HG03139 (cell line): ENCODE measurements around the gene PDE4D.
A peak's percentile ranks its signal among the peaks of the same experiment; 100 is the strongest.

ENCODE experiments used
- ATAC-seq: cut with Tn5 transposase; IDR thresholded peaks from one replicate; pipeline ENCODE4 v1.9.1; 2021; ENCODE audit not compliant: unreplicated experiment

Gene PDE4D

DNA sequence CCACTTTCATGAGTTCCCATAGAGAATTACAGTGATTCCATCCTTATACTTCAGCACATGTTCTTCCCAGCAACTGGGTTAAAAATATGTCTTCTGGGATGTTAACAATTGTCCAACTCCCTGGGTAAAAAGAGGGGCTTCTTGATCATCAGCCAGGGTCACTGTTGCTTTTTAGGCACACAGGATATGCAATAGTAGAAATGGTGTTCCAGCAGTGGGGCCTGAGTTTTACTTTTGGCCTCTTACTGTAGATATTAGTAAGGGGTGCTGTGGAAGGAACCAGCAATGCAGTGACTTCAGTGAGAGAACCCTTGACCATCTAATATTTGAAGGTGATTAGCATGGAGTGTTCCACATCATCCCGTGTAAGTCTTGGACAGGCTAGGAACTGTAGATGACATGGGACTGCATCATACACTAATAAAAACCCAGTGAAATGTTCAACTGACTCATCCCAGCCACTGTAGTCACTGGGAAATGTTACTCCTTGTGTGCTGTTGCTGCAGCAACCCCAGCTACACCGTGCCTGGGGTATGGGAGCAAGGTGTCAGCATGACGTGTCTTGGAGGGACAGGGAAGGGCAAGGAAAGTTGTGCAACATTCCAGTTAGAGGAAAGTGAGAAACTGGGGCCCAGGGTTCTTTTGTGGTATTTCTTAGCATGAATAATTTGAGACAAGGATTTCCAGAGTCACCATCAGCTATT lies 699.8 kb downstream of the PDE4D start:
- ATAC-seq, result no peak

DNA sequence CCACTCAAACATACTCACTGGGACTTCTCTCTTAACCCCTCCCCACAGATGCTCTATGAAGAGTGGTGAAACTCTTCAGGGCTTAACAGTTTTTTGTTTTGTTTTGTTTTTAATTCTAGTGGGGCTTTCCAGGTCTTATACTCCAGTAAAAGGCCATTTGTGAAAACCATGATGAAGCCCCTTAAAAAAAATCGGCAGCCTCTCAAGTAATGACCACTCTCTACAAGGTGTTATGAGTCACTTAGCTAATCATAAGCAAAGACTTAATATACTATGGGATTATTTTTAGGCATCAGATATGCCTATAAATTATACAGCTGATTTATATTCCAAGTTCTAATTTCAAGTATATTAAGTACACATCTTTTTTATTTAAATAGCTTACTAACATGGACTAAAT lies 702.8 kb downstream of the PDE4D start:
- no peak for ATAC-seq

DNA sequence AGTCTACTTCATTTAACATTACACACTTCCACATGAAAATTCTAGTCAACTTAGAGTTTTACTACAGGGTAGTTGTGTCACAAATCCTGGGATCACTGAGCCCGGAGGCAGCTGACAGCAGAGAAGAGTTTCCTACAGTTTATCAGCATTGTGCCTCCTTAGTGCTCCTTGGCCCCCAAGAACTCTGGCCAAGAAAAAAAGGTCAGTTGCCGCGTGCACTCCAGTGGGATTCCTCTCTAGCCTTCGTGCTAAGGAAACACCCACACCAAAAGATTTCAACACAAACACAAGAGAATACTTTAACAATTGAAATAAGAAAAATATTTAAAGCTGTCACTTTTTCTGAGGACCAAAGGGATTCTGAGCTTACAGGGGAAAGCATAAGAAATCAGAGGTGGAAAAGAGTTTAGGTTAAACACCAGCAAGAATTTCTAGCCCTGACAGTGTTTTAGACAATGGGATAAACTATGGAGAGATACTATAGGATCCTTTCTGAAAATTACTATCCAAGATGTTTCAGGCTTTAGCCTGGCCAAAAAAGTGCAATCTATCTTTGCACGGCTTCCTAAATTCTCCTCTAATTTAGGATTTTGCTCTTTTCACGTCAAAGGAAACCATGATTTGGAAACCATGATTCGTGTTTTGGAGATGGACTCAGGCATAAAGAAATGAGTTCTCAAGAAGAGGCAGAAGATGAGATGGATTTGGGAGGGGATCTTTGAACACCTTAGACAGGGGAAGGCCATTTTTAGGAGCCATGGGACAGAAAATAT lies 703.9 kb downstream of the PDE4D start:
- ATAC-seq, result no peak

DNA sequence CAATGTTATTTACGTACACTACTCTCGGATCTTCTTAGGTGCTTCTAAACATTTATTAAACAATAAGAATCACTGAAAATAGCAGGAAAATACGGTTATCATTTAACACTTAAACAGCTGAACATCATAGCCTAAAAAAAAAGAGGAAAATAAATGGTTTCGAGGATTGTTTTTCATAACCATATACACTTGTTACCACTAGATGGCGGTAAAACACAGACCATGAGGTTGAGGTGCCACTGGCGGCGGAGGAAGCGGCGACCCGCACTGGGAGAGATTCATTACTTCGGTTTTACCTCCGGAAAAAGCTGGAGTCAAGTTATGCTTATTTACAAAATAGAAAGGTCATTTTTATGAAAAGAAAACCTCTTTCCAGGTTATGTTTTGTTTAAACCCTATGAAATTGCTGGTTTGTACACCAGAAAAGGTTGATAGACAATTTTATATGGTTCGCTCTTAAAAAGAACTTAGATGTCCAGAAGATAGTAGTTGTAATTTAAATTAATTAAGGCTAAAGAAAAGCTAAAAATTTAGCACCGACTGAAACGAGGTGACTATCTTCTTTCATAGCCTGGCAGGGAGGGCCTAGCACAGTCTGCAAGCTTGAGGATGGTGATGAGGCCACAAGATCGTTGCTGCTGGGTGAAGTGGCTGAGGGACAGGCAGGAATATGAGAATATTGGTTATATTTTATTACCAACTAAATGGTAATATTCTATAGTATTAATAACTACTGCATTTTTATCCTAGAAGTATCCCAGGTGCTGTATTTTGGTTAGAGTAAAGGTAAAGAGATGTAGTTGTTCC lies 704.9 kb downstream of the PDE4D start:
- ATAC-seq, result peak; percentile 71

DNA sequence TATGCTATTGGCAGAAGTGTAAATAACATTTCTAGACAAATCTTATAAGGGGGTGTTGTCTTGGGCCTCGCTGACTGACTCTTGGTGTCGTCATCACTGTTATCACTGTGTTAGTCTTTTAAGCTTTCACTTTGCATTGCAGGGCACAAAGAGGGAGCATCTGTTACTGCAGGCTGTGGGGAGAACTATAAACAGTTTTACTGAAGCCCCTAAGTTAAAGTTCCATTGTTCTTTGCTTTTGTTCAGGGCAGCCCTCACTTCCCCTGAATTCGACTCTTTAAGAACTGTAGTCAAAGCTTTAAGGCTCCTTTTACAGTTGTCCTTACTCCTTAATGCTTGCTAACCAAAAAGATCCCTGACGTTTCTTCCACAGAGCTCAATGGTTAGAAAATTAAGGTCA lies 705.7 kb downstream of the PDE4D start:
- ATAC-seq, result no peak

DNA sequence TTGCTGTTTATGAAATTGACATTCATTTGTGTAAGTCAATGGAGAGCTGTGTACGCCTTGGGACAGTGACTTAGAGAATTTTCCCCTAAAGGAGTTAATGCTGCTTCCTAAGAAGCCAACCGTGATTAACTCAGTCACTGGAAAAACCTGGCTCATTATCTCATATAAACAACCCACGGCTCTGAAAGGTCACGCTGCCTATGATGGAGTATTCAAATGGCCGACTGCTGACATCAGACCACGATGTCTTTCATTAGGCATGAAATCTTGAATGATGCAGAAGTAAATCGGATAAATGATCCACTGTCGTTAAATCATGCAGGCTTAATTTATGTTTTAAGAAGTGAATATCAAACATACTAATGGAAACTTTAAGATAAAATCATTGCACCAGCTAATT lies 706.9 kb downstream of the PDE4D start:
- ATAC-seq, result no peak

DNA sequence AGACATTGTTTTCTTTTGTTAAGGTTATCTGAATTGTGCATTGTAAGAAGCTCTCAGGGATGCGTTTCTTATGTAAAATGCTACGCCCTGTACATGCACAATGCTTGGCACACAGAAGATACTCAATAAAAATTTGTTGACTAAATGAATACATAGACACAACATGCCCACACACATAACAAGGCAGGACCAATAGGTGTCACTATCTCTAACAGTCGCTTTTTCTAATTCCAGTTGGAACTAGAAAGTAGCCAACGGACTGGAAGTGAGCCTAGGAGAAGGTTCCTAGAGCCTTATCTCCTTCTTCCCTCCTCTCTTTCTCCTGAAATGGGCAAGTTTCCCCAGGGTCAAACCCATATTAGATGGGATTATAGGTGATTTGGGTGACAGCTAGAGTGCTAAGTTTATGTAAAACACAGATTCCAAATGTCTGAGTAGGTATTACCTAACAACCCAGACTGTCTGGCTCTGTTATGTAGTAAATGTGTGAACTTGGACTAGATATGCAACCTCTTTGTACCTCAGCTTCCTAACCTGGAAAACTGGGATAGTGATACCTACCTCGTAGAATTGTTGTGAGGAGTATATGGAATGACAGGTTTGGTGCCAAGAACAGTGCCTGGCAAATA lies 707.7 kb downstream of the PDE4D start:
- no peak for ATAC-seq

DNA sequence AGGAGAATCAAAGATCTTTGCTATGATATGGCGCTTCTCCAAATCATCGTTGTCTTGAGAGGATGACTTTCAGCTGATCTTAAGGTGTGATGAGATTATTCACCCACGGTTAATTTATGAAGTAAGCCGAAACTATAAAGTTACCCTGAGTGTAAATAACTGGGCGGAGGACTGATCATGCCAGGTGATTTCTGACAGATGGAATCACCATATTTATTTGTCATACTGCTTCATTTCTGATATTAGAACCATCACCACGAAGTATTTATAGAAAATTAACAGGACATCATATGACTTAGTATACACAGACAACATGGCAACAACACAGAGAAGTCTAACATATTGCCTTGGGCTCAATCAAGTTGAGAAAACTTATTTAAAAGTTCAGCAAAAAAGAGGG lies 708.8 kb downstream of the PDE4D start:
- no peak for ATAC-seq

DNA sequence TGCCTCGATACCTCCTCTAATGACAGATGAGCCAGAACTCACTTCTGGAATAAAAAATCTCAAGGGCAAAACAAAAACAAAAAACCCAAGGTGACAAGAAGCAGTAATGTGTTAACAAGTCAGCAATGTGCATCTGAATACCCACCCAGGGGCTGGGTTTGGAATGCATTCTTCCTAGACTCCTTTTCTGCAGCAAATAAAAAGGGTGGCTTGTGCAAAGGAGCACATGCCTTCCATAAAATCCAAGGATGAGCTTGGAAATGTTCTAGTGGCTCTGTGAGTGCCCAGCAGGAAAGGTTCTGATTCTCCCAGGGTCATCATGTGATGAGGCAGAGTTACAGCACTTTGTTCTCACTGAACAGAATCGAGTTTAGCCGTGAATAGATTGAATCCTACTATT lies 710.8 kb downstream of the PDE4D start:
- ATAC-seq, result no peak

DNA sequence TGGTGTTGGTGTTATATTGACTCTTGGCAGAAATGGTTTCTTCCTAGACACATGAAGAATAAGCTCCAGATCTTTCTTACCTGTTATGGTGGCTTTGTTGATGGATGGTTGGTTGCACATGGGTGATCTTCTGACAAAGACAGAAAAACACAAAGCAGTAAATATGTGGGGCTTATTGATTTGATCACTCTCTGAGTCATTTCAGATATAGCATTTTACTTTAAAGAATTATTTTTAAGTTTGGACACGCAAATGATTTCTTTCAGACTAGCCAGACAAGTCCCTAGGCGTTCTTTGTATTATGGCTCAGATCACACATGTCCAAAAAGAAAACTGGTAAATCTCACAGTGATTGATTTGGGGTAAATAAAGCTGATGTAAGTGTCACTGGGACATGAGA lies 713.0 kb downstream of the PDE4D start:
- peak; percentile 60 for ATAC-seq

DNA sequence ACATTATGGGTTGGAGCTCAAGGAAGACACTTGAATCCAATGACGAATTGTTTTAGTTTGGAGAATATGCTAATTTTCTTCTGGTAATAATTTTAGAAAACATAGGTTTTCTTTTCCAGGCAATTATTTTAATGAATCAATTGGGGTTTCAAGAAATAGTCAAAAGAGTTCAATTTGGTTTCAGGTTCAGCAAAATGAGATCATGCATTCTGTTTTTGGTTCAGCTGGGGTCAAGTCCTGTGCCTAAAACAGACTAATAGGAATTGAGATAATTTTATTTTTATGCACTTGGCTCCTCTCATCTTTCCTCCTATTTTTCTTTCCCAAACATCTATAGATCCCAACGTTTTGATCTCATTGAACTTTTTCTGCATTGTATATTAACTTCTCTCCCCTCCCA lies 713.8 kb downstream of the PDE4D start:
- no peak for ATAC-seq

DNA sequence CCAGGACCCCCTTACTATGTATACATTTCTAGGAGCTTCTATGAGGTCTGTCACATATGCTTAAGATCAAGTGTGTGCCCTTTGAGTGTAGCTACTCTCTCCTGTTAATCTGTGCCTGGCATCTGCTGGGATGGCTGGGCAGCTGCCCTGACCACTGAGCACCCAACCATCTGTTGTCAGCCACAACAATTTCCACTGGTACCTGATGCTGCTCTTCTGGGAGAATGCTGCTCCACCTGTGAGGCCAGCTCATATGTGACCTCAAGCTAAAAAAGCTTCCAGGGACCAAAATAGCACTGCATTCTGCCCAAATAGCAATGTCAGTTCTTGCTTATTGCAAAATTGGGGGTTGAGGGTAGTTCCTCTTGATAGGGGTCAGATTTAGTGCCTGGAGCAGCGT lies 715.0 kb downstream of the PDE4D start:
- no peak for ATAC-seq

DNA sequence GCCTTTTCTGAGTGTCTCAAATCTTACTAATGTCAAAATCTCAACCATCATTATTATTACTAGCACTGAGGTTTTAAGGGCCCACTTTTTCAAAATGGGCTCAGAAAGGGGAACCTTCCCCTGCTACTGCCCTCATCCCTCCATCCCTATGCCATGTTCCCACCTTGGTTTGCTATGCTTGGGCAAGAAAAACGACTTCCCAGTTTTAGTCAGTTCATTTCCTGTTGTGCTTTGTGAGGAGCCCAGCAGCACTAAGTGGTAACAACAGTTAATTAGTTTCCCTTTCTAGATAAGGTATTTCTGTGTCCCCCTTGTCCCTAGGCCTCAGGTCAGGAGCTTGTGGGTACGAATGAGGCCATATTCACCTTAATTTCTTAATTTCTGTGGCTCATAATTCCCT lies 715.5 kb downstream of the PDE4D start:
- ATAC-seq, result no peak

DNA sequence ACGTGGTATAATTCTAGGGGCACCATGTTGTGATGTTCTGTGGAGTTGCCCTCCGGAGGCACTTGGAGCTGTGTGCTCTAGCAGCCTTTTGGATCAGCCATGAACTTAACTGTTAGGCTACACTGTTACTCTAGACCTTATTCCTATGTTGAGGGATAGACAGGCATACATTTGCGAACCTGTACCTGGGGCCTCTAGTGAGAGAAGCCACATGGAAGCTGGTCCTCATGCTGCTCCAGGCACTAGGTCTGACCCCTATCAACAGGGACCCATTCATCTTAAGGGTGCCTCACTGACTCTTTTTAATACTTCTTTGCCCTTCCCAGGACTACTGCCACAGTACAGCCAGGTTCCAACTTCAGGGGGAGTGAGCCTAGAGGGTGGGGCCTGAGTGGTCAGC lies 715.9 kb downstream of the PDE4D start:
- no peak for ATAC-seq

DNA sequence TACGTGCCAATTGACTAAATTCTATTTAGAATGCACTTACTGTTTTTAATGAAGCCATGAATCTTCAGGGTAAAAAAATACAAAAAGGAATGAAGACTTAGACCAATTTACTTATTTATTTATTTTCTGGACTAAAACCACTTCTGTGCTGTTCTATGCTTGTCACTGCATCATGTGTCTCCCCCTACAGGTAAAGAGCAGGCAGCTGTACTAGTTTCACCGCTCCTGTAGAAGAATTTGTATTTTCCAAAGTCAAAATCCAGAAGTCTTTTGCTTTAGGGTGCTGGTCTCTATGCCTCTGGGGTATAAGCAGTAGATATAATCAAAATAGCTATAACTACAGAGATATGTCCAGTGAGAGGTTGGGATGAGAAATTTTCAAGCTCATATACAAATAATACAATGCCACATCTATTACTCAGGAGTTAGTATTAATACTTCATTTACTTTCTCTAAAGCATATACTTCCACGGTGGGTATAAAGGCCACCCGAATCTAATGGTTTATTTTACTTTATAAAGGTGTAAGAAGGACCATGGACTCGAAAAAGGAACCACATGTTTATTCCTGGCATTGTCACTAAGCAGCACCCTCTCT lies 719.2 kb downstream of the PDE4D start:
- no peak for ATAC-seq

DNA sequence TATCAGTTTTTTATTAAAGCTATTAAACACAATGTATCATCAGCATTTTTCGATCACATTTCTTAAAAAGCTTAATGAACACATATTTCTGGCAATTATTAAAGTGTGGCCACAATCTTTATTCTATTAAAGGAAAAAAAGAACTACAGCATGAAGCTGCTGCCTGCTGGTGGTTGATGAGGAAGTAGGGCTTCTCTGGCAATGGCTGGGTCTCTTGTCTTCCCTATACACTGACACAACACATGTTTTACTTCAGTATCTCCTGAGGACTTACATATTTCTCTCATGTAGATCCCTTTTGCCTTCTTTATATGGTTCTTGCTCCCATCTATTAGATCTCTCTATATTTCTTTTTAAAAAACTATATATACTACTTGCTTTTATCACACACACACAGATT lies 719.9 kb downstream of the PDE4D start:
- no peak for ATAC-seq

DNA sequence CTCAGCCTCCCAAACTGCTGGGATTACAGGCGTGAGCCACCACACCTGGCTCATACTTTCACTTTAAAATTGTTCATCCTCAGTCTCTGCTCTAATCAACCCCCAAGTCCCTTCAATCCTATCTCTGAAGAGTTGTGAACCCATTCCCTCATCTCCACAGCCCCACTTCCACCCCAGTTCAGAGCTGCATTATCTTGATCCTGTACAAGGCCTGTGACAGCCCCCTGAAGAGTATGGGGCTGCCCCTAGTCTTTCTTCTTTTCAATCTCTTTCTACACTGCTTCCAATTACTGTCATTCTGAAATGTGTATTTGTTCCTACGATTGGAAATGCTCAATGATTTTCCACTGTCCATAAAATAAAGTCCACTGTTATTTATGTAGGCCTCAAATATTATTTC lies 722.4 kb downstream of the PDE4D start:
- no peak for ATAC-seq

DNA sequence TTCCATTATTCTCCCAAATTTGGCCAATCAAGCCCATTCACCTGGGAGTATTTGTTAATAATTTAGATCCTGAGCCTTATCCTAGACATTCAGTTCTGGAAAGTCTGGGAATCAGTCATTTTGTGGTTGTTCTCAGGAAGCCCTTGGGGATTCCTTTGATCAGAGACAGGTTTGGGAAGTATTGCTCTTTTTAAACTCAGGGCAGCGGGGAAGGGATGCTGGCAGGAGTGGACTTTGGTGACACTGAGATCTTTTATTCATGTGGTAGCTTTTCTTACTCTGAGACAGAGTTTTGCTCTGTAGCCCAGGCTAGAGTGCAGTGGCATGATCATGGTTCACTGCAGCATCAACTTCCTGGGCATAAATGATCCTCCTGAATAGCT lies 723.8 kb downstream of the PDE4D start:
- no peak for ATAC-seq

DNA sequence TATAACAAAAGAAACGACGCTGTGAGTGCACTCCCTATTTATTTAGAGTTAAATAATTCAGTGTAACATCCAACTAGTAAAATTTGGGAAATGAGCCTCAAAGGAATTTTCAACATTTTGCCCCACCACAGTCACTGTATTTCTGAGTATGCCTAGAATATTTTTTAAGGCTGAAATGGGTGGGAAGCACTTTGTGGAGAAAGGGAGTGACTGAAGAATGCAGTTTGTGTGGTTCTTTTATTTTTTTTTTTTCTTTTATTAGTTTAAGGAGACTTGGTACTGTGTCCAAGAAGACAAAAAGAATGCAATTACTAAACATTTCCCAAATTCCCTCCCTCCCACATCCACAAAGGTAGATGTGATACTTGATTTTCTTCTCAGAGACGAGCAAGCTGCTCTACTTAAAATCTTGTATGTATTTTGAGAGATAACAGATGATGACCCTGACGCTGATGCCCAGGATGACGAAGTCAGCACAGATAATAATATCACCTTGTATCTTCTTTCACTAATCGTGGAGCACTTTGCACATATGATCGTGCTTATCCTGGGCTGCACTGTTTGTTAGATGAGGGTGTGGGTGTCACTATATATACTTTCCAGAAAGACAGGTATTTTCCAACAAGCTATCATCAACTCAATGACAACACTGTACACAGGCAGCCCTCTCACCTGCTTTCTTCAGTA lies 724.3 kb downstream of the PDE4D start:
- ATAC-seq, result no peak

DNA sequence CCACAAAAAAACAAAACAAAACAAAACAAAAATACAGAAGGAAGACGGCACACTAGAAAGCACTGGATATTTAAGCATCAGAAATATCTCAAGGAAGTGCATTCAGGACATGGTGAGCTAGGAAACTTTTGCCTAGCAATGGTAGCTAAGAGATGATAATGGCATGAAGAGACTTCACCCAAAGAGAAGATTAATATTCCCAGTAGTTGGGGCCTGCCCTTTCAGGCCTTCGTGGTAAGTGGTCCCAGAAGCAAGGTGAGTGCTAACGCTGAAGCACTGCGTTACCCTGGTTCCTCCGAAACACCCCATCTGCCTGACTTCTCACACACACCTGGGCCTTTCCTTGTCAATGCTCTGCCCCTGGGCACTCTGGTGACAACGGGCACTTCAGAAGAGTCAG lies 725.5 kb downstream of the PDE4D start:
- no peak for ATAC-seq
